H1 (cell line): Measurements from ENCODE around the gene FIGNL2. TPM values are rescaled to one million over a fixed set of nuclear protein-coding genes. Genes with fewer than 3 reads are reported as not detected.

Source experiments
- MAFK ChIP-seq: IDR thresholded peaks from 2 replicates; pipeline ENCODE4 v1.6.1; 2012; ENCODE audit warnings: low read depth, mild to moderate bottlenecking, improper control_type of control experiment, low read length
- TBP ChIP-seq: IDR thresholded peaks from 2 replicates; pipeline ENCODE4 v1.6.1; 2011; ENCODE audit warnings: low read depth, low read length, improper control_type of control experiment
- TCF12 ChIP-seq: IDR thresholded peaks from 2 replicates; pipeline ENCODE4 v1.6.1; 2011; ENCODE audit warnings: low read depth, mild to moderate bottlenecking, low read length
- TEAD4 ChIP-seq: IDR thresholded peaks from 2 replicates; pipeline ENCODE4 v1.6.1; 2012; ENCODE audit warnings: low read depth, low read length, inconsistent platforms, mixed read lengths
- polyA plus RNA-seq, 7 experiments: library from polyadenylated mRNA; depleted of rRNA in 3 of 7; stranded (reverse) in 5 of 7; unstranded in 2 of 7; fragments of >200 nt in 5 of 7; fragments of 200-250 nt in 2 of 7; gene quantifications; 1 replicate in 5 of 7; 2 replicates in 1 of 7; 4 replicates in 1 of 7; pipeline versions ENCODE4 v1.2.1 to v1.2.3, GENCODE V29; 2011 to 2013; ENCODE audit warnings: missing spikeins in 2 of 7, mixed read lengths in 2 of 7
- total RNA-seq: library from RNA; stranded (reverse); fragmentation: NEBNext Ultra II Directional; extraction: Animal tissue kit (Norgen Biotek cat#: 25700); gene quantifications from 2 replicates; pipeline ENCODE4 v1.2.1, GENCODE V29; 2021
- TF ChIP-seq, protein P1 (sequence below): IDR thresholded peaks from 2 replicates; pipeline ENCODE4 v1.6.1; 2012; ENCODE audit warnings: low read length, inconsistent platforms

The FIGNL2 gene
- total and polyA plus RNA-seq, 2 of the 8 experiments (the other 6 are each of a cell fraction or from before 2014, with no cell fraction given), result 6.5 to 7.1 TPM

DNA sequence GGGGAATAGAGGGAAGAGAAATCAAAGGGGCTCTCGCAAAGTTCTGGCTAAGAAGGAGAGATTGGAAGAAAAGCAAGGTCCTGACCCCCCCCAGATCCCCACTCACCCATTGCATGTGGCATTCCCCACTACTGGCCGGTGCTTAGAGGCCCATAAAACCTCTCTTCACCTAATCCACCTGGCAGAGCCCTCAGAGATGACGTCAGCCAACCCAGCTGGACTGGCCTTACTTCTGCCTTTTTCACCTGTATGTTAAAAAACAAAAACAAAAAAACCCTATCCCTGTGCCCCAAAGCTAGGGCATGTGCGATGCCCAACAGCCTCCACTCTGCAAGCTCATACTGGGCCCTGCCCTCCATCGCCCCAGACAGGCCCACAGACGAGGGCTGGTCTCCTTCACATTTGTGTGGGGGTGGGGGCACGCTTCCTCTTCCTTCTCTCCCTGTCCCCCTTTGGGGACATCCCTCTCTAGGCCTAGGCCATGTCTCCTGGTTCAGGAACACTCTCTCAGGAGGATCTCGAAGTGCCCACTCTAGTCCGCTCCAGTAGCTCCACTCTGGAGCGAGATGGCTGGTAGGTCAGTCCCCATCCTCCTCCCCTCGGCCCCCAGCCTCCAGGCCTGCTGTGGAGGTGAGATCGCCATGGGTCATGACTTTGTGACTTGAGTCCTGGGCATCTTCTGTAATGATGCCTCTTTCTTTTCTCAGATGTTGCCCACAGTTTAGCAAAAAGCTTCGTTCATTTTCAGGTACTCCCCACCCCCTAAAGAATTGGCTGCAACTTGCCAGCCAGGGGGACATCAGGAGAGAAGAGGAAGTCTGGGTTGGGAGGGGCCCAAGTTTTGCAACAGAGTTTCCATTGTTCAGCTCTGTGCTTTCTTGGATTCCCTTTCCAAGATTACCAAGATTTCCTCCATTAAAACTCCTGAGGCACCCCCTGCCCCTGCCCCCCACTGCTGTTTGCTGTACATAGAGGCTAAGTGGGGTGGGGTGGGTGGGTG lies 37.0 kb downstream of the FIGNL2 start (continued):
- TF ChIP-seq TCF12, result no peak
- no peak for TF ChIP-seq MAFK
- no peak for TF ChIP-seq TEAD4
- no peak for TF ChIP-seq TBP
- TF ChIP-seq, protein P1, sequence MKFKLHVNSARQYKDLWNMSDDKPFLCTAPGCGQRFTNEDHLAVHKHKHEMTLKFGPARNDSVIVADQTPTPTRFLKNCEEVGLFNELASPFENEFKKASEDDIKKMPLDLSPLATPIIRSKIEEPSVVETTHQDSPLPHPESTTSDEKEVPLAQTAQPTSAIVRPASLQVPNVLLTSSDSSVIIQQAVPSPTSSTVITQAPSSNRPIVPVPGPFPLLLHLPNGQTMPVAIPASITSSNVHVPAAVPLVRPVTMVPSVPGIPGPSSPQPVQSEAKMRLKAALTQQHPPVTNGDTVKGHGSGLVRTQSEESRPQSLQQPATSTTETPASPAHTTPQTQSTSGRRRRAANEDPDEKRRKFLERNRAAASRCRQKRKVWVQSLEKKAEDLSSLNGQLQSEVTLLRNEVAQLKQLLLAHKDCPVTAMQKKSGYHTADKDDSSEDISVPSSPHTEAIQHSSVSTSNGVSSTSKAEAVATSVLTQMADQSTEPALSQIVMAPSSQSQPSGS, result no peak
